Glomerular endothelial cell (primary cell): Measurements from ENCODE around the gene LTBP1. TPM values are rescaled to one million over a fixed set of nuclear protein-coding genes. Genes with fewer than 3 reads are reported as not detected.

Source experiments
- DNase-seq: peaks from one replicate; pipeline ENCODE4 v3.0.0-alpha.2; 2011; ENCODE audit warnings: low read depth, low spot score; ENCODE audit errors: extremely low read depth
- total RNA-seq: library from RNA; depleted of rRNA; stranded (reverse); fragments of >200 nt; gene quantifications from 2 replicates; pipeline ENCODE4 v1.2.3, GENCODE V29; 2015

Gene LTBP1
- total RNA-seq, 1 donor from 2014 or later = 63.4 TPM

GRCh38 chr2:33106115-33106514, 159.4 kb downstream of the LTBP1 start:
- DNase-seq = no peak

- no peak for DNase-seq
These were observed 161.1 kb downstream of the LTBP1 start for GRCh38 chr2:33107690-33108482.

- no peak for DNase-seq
These were observed 162.0 kb downstream of the LTBP1 start for GRCh38 chr2:33108483-33109443.

- DNase-seq = no peak
These were observed 163.7 kb downstream of the LTBP1 start for GRCh38 chr2:33110461-33110860.

GRCh38 chr2:33111002-33111446, 164.3 kb downstream of the LTBP1 start:
- DNase-seq = no peak

GRCh38 chr2:33115196-33115595, 168.4 kb downstream of the LTBP1 start:
- no peak for DNase-seq

- no peak for DNase-seq
These were observed 169.0 kb downstream of the LTBP1 start for GRCh38 chr2:33115728-33116127.

GRCh38 chr2:33116799-33117198, 170.0 kb downstream of the LTBP1 start:
- DNase-seq = no peak

- DNase-seq = no peak
These were observed 171.9 kb downstream of the LTBP1 start for GRCh38 chr2:33118651-33119050.

GRCh38 chr2:33121416-33121815, 174.7 kb downstream of the LTBP1 start:
- no peak for DNase-seq

- DNase-seq = no peak
These were observed 175.2 kb downstream of the LTBP1 start for GRCh38 chr2:33121925-33122324.

GRCh38 chr2:33122726-33123125, 176.0 kb downstream of the LTBP1 start:
- DNase-seq = no peak

GRCh38 chr2:33123216-33123615, 176.5 kb downstream of the LTBP1 start:
- no peak for DNase-seq

- DNase-seq = no peak
These were observed 179.8 kb downstream of the LTBP1 start for GRCh38 chr2:33126552-33126951.

- DNase-seq = no peak
These were observed 180.2 kb downstream of the LTBP1 start for GRCh38 chr2:33126958-33127357.

- no peak for DNase-seq
These were observed 182.7 kb downstream of the LTBP1 start for GRCh38 chr2:33129263-33130053.

GRCh38 chr2:33130054-33130447, 183.3 kb downstream of the LTBP1 start:
- no peak for DNase-seq

- no peak for DNase-seq
These were observed 183.8 kb downstream of the LTBP1 start for GRCh38 chr2:33130544-33130943.

- DNase-seq = no peak
These were observed 184.4 kb downstream of the LTBP1 start for GRCh38 chr2:33131111-33131510.

- no peak for DNase-seq
These were observed 185.0 kb downstream of the LTBP1 start for GRCh38 chr2:33131749-33132148.

GRCh38 chr2:33133454-33133952, 186.8 kb downstream of the LTBP1 start:
- DNase-seq = no peak
